NB4 (cell line): ENCODE data around the gene GPR176.

Source experiments
- DNase-seq: peaks from one replicate; pipeline ENCODE4 v3.0.0; 2010; ENCODE audit warnings: low read depth
- H3K4me3 ChIP-seq: one replicate; pipeline ENCODE4 v1.5.1; 2011; ENCODE audit warnings: mild to moderate bottlenecking, low read depth, low read length, moderate library complexity
- MYC ChIP-seq: IDR thresholded peaks from 2 replicates; pipeline ENCODE4 v1.6.1; 2011; ENCODE audit warnings: low read depth, low read length
- POLR2A ChIP-seq: IDR thresholded peaks from 2 replicates; pipeline ENCODE4 v1.6.1; 2011; ENCODE audit warnings: mild to moderate bottlenecking; ENCODE audit not compliant: insufficient read length; ENCODE audit errors: extremely low read depth
- TF ChIP-seq, protein P1 (sequence below): IDR thresholded peaks from 2 replicates; pipeline ENCODE4 v1.6.1; 2011; ENCODE audit warnings: low read depth, low read length
- TF ChIP-seq, protein P2 (sequence below): IDR thresholded peaks from one replicate; pipeline ENCODE4 v1.5.1; 2012; ENCODE audit warnings: low read depth, low read length

Gene GPR176

DNA sequence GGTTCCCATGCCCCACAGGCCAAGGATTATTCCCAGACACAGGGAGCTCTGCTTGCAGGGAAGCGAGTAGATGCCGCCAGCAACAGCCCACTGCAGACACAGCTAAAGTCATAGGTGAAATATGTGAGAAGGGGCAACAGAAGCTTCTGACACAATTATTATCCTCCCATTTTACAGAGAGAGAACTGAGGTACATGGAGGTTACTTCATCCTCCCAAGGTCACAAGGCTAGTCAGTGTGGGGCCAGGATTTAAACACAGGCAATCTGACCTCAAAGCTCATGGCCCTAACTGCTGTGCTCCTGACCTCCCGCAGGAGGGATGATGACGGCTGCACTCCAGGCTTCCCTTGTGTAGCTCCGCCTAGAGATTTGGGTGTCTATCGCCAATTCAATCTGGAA lies 121.7 kb downstream of the GPR176 start:
- H3K4me3 ChIP-seq, result no peak overlapping the region
- TF ChIP-seq POLR2A (no peak), MYC (no peak)
- TF ChIP-seq, protein P1, sequence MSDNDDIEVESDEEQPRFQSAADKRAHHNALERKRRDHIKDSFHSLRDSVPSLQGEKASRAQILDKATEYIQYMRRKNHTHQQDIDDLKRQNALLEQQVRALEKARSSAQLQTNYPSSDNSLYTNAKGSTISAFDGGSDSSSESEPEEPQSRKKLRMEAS, result no peak
- TF ChIP-seq, protein P2, sequence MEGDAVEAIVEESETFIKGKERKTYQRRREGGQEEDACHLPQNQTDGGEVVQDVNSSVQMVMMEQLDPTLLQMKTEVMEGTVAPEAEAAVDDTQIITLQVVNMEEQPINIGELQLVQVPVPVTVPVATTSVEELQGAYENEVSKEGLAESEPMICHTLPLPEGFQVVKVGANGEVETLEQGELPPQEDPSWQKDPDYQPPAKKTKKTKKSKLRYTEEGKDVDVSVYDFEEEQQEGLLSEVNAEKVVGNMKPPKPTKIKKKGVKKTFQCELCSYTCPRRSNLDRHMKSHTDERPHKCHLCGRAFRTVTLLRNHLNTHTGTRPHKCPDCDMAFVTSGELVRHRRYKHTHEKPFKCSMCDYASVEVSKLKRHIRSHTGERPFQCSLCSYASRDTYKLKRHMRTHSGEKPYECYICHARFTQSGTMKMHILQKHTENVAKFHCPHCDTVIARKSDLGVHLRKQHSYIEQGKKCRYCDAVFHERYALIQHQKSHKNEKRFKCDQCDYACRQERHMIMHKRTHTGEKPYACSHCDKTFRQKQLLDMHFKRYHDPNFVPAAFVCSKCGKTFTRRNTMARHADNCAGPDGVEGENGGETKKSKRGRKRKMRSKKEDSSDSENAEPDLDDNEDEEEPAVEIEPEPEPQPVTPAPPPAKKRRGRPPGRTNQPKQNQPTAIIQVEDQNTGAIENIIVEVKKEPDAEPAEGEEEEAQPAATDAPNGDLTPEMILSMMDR, result no peak
- DNase-seq, result no peak

DNA sequence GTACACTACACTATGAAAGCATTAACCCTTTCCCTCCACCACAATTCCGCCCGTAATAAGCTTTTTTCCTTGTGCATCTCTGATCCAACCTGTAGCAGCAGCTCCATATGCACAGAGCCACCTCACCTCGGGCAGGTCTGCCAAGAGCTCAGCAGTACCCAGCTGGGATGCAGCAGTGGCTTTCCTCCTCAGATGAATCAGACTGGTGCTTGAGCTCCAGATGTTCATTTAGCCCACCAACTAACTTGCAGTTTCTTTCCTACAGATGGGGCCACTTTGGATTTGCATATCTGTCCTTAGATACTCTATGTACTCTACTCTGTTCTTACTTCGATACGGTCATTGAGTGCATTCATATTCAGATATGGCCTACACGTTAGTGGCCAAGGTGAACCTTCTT lies 122.7 kb downstream of the GPR176 start:
- TF ChIP-seq, protein P1, result no peak
- TF ChIP-seq POLR2A (no peak), MYC (no peak)
- TF ChIP-seq, protein P2, result no peak
- no peak overlapping the region for H3K4me3 ChIP-seq
- DNase-seq, result no peak

DNA sequence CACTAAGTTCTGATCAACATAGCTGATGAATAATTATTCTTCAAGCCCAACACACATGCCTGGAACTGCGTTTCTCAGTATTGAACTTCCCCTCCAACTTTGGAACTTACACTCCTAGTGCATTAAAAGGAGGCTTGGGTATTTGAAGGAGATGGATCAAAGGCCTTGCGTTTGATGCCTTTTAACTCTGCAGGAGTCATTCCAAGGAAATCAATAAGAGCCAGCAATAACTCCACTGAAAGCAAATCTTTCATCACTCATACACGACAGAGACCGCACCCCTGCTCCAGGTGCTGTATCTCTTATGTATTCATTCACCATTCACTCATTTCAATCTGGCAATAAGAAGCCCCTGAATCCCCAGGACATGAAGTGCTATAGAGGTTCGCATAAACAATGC lies 123.5 kb downstream of the GPR176 start:
- TF ChIP-seq MYC, result no peak
- TF ChIP-seq POLR2A, result no peak
- DNase-seq, result no peak
- no peak overlapping the region for H3K4me3 ChIP-seq

DNA sequence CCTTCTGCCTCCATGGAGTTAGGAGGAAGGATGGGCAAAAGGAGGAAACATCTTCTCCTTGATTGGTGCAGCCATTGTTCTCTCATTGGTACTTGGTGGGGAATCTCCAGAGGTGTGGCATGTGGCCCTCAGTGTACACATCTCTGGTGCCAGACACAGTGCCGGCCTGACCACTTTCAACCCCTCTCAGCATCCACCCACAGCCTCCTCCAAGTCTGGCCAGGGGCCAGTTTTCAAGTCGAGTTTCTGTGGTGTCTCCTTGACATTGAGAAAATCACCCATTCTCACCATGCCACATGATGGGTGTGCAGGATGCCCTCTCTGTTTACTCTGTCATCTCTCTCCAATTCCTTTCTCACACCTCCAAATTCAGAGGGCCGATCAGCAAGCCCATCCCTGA lies 124.6 kb downstream of the GPR176 start:
- no peak for DNase-seq
- TF ChIP-seq, protein P1, result no peak
- TF ChIP-seq POLR2A, result no peak
- H3K4me3 ChIP-seq, result no peak overlapping the region

DNA sequence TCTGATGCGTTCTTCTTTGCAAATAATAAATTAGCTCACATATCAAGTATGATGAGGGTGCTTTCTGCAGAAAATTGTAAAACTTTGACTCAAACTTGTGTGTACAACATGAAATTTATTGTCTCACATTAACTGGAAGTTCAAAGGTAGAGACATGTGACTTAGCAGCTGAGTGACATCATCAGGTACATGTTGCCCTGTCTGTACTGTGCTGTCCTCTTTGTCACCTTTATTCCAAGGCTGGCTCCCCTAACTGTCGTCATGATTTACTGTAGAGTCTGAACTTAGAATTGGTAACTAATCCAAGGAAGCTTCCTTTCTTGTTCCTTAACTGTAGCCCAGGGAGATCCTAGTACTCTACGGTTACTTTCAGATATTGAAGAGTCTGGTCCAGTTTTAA lies 125.1 kb downstream of the GPR176 start:
- DNase-seq, result no peak
- TF ChIP-seq, protein P1, result no peak
- no peak for TF ChIP-seq MYC
- no peak for TF ChIP-seq POLR2A
- TF ChIP-seq, protein P2, result no peak
- no peak overlapping the region for H3K4me3 ChIP-seq

DNA sequence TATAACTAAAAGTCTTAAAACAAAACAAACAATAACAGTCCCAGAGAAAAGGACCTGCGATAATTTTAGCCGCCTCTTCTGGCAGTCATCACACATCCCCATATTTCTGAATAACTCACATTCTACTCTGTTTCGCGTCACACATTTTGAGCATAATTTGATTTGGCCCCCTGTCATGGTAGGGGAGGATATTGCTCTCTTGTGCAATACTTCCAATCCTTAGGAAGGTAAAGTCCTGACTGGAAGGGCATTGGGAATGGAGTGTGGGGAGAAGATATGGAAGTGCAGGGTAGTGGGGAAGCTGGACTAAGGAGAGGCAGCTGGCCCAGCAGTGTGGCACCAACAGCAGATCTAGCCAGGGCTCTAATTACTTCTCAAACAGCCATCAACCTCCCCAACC lies 126.1 kb downstream of the GPR176 start:
- TF ChIP-seq, protein P2, result no peak
- TF ChIP-seq, protein P1, result no peak
- TF ChIP-seq MYC, result no peak
- TF ChIP-seq POLR2A, result no peak
- DNase-seq, result no peak
- H3K4me3 ChIP-seq, result no peak overlapping the region

DNA sequence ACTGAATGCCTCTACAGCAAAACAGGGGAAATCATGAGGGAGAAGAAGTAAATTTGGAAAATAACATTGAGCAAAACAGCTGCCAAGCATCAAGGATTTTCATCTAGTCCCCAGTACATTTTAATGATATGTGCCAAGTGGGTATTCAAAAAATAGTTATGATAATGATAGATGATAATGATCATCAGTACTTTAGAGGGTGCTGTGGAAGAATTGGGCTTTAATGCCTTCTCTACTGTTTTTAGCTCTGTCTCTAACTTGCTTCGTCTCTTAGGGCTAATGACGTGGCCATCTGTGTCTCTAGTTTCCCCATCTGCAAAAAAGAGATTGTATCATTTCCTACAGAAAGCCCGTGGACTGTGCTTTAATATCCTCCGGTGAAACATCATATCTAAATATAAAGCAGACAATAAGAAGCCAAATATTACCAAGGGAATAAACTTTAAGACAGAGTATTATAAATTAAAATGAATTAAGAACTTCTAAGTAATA lies 127.2 kb downstream of the GPR176 start:
- no peak for DNase-seq
- TF ChIP-seq, protein P1, result no peak
- TF ChIP-seq MYC, result no peak
- TF ChIP-seq POLR2A, result no peak
- TF ChIP-seq, protein P2, result no peak
- no peak overlapping the region for H3K4me3 ChIP-seq
